Tibial nerve (tissue), 4 donors: ENCODE data around the gene RALBP1. TPM values are rescaled to one million over a fixed set of nuclear protein-coding genes. Genes with fewer than 3 reads are reported as not detected.

ENCODE experiments used
- DNase-seq, 2 donors: peaks; one replicate each; pipeline ENCODE4 v3.0.0-alpha.2; 2019; ENCODE audit warnings: low spot score in 2 of 2
- H3K27ac ChIP-seq, 4 donors: fragments of 200-600 bp; sonication (generic) in 3 of 4; one replicate each; pipeline ENCODE4 v1.5.1; 2017 to 2019; ENCODE audit warnings: mild to moderate bottlenecking in 1 of 4
- H3K27me3 ChIP-seq, 2 donors: fragments of 200-600 bp; sonication (generic) in 1 of 2; one replicate each; pipeline versions ENCODE4 v1.5.1 to v1.6.0; 2017 to 2019
- H3K36me3 ChIP-seq, 3 donors: fragments of 200-600 bp; sonication (generic); one replicate each; pipeline ENCODE4 v1.5.1; 2018 to 2019
- H3K4me1 ChIP-seq, 4 donors: fragments of 200-600 bp; sonication (generic) in 3 of 4; one replicate each; pipeline ENCODE4 v1.5.1; 2017 to 2019
- H3K4me3 ChIP-seq, 4 donors: fragments of 200-600 bp; sonication (generic) in 3 of 4; one replicate each; pipeline ENCODE4 v1.5.1; 2017 to 2019; ENCODE audit warnings: mild to moderate bottlenecking in 1 of 4, moderate library complexity in 1 of 4
- H3K9me3 ChIP-seq, 4 donors: fragments of 200-600 bp; sonication (generic) in 3 of 4; one replicate each; pipeline ENCODE4 v1.5.1; 2017 to 2019
- CTCF ChIP-seq, 5 experiments: fragments of 200-600 bp in 3 of 5; fragments of 450-650 bp in 2 of 5; sonication (generic) in 3 of 5; IDR thresholded peaks; one replicate each; pipeline ENCODE4 v1.5.1; 2016 to 2019; ENCODE audit warnings: antibody characterized with exemption in 5 of 5, mild to moderate bottlenecking in 3 of 5, moderate library complexity in 2 of 5
- EP300 ChIP-seq, 2 donors: sonication (generic); formaldehyde crosslinking; IDR thresholded peaks; one replicate each; pipeline ENCODE4 v1.6.1; 2017; ENCODE audit warnings: antibody characterized with exemption in 2 of 2, mild to moderate bottlenecking in 1 of 2
- POLR2A ChIP-seq, 2 donors: fragments of 450-650 bp; IDR thresholded peaks; one replicate each; pipeline ENCODE4 v1.6.1; 2017; ENCODE audit warnings: antibody characterized with exemption in 2 of 2, mild to moderate bottlenecking in 2 of 2, moderate library complexity in 2 of 2
- WGBS, 2 donors: methylation state at CpG; one replicate each; pipeline ENCODE4 v1.1.5; 2018; 5-methylcytosine and 5-hydroxymethylcytosine counted together
- total RNA-seq, 4 donors: library from RNA; depleted of rRNA; stranded (reverse); fragments of >200 nt; gene quantifications; one replicate each; pipeline ENCODE4 v1.1.0, GENCODE V29; 2016

The RALBP1 gene
- total RNA-seq, 4 donors from 2014 or later: 93.3 to 118 (median 99.5) TPM

GRCh38 chr18:9546468-9546867, 71.2 kb downstream of the RALBP1 start:
- TF ChIP-seq EP300 (IDR thresholded peaks at IDR 0.05) (no peak), POLR2A (IDR thresholded peaks at IDR 0.05) (no peak), CTCF (IDR thresholded peaks at IDR 0.05) (no peak)
- no peak for DNase-seq
- Histone ChIP-seq H3K4me1 (no peaks in the 10 kb centered on the region), H3K36me3 (peaks cover 0 to 77% (median 13%) of the 10 kb centered on the region in 3 donors), H3K9me3 (no peaks in the 10 kb centered on the region), H3K27ac (no peak overlapping the region), H3K4me3 (no peak overlapping the region), H3K27me3 (no peaks in the 10 kb centered on the region)
- WGBS, 2 donors: 73 to 78% methylated on average over 6 of the region's 6 CpGs

- Histone ChIP-seq H3K9me3 (peaks cover 0 to 2% (median 0%) of the 10 kb centered on the region in 4 donors), H3K27me3 (no peaks in the 10 kb centered on the region), H3K4me1 (no peaks in the 10 kb centered on the region), H3K27ac (no peak overlapping the region), H3K36me3 (peaks cover 1 to 91% (median 16%) of the 10 kb centered on the region in 3 donors), H3K4me3 (no peak overlapping the region)
- DNase-seq: no peak
- TF ChIP-seq CTCF (IDR thresholded peaks at IDR 0.05) (no peak), POLR2A (IDR thresholded peaks at IDR 0.05) (no peak), EP300 (IDR thresholded peaks at IDR 0.05) (no peak)
- 90 to 98% methylated on average over 7 of the region's 7 CpGs for WGBS, 2 donors
Observed at GRCh38 chr18:9547782-9548181, 72.5 kb downstream of the RALBP1 start.

- TF ChIP-seq CTCF (IDR thresholded peaks at IDR 0.05) (no peak), EP300 (IDR thresholded peaks at IDR 0.05) (no peak), POLR2A (IDR thresholded peaks at IDR 0.05) (no peak)
- DNase-seq: no peak
Observed at GRCh38 chr18:9549405-9549804, 74.1 kb downstream of the RALBP1 start.

GRCh38 chr18:9550429-9550828, 75.1 kb downstream of the RALBP1 start:
- WGBS, 2 donors: 79 to 86% methylated on average over 4 of the region's 4 CpGs
- no peak for DNase-seq
- Histone ChIP-seq H3K4me3 (no peak overlapping the region), H3K36me3 (peaks cover 4 to 99% (median 25%) of the 10 kb centered on the region in 3 donors), H3K27me3 (no peaks in the 10 kb centered on the region), H3K9me3 (peaks cover 0 to 2% (median 0%) of the 10 kb centered on the region in 4 donors), H3K27ac (no peak overlapping the region), H3K4me1 (no peaks in the 10 kb centered on the region)
- no peak for TF ChIP-seq POLR2A (IDR thresholded peaks at IDR 0.05)
- TF ChIP-seq EP300 (IDR thresholded peaks at IDR 0.05): no peak
- no peak for TF ChIP-seq CTCF (IDR thresholded peaks at IDR 0.05)

More at GRCh38 chr18:9549405-9549804, 74.1 kb downstream of the RALBP1 start:
- no peaks in the 10 kb centered on the region for H3K4me1 ChIP-seq
- no peaks in the 10 kb centered on the region for H3K27me3 ChIP-seq
- H3K9me3 ChIP-seq: peaks cover 0 to 2% (median 0%) of the 10 kb centered on the region in 4 donors
- WGBS, 2 donors: 85 to 90% methylated on average over 7 of the region's 7 CpGs
- peaks cover 4 to 98% (median 22%) of the 10 kb centered on the region in 3 donors for H3K36me3 ChIP-seq
- no peak overlapping the region for H3K4me3 ChIP-seq
- H3K27ac ChIP-seq: no peak overlapping the region

- H3K27me3 ChIP-seq: no peaks in the 10 kb centered on the region
- no peak overlapping the region for H3K27ac ChIP-seq
- H3K36me3 ChIP-seq: peaks cover 9 to 99% (median 31%) of the 10 kb centered on the region in 3 donors
- H3K4me3 ChIP-seq: no peak overlapping the region
- no peaks in the 10 kb centered on the region for H3K4me1 ChIP-seq
- TF ChIP-seq EP300 (IDR thresholded peaks at IDR 0.05) (no peak), CTCF (IDR thresholded peaks at IDR 0.05) (no peak), POLR2A (IDR thresholded peaks at IDR 0.05) (no peak)
- DNase-seq: no peak
- 96 to 98% methylated on average over 3 of the region's 3 CpGs for WGBS, 2 donors
- H3K9me3 ChIP-seq: peaks cover 0 to 2% (median 0%) of the 10 kb centered on the region in 4 donors
Observed at GRCh38 chr18:9552191-9552590, 76.9 kb downstream of the RALBP1 start.
